Mucosa of stomach (tissue), 1 donor: ENCODE results near the gene ALK.

ENCODE experiments used
- H3K27me3 ChIP-seq: one replicate; pipeline ENCODE4 v1.7.0; 2013; ENCODE audit warnings: mild to moderate bottlenecking, low read length; ENCODE audit not compliant: control insufficient read depth, insufficient read depth
- H3K36me3 ChIP-seq: one replicate; pipeline ENCODE4 v1.7.0; 2013; ENCODE audit warnings: low read length; ENCODE audit not compliant: control insufficient read depth, insufficient read depth
- H3K4me1 ChIP-seq: one replicate; pipeline ENCODE4 v1.7.0; 2013; ENCODE audit warnings: mild to moderate bottlenecking, low read length; ENCODE audit not compliant: control insufficient read depth, insufficient read depth
- H3K4me3 ChIP-seq: one replicate; pipeline ENCODE4 v1.7.0; 2013; ENCODE audit warnings: low read length
- H3K9ac ChIP-seq: one replicate; pipeline ENCODE4 v1.7.0; 2013; ENCODE audit warnings: mild to moderate bottlenecking, low read length, moderate library complexity
- H3K9me3 ChIP-seq: one replicate; pipeline ENCODE4 v1.7.0; 2013; ENCODE audit warnings: mild to moderate bottlenecking, low read length, moderate library complexity; ENCODE audit not compliant: control insufficient read depth
- donor health status: Pancreatic carcinoma.

ALK gene

GRCh38 chr2:29233428-29233827 lies 688.0 kb downstream of the ALK start:
- no peak overlapping the region for H3K9ac ChIP-seq
- no peaks in the 10 kb centered on the region for H3K36me3 ChIP-seq
- peaks cover 7% of the 10 kb centered on the region for H3K27me3 ChIP-seq
- H3K4me1 ChIP-seq: no peaks in the 10 kb centered on the region
- no peak overlapping the region for H3K4me3 ChIP-seq
- H3K9me3 ChIP-seq: no peaks in the 10 kb centered on the region

- peaks cover 12% of the 10 kb centered on the region for H3K27me3 ChIP-seq
- no peak overlapping the region for H3K9ac ChIP-seq
- H3K9me3 ChIP-seq: no peaks in the 10 kb centered on the region
- H3K4me1 ChIP-seq: no peaks in the 10 kb centered on the region
- H3K4me3 ChIP-seq: no peak overlapping the region
- no peaks in the 10 kb centered on the region for H3K36me3 ChIP-seq
These were observed 689.3 kb downstream of the ALK start for GRCh38 chr2:29232041-29232440.

- no peaks in the 10 kb centered on the region for H3K4me1 ChIP-seq
- no peak overlapping the region for H3K9ac ChIP-seq
- no peaks in the 10 kb centered on the region for H3K36me3 ChIP-seq
- no peak overlapping the region for H3K4me3 ChIP-seq
- no peaks in the 10 kb centered on the region for H3K9me3 ChIP-seq
- H3K27me3 ChIP-seq: peaks cover 16% of the 10 kb centered on the region
These were observed 691.7 kb downstream of the ALK start for GRCh38 chr2:29229640-29230039.

- H3K9ac ChIP-seq: no peak overlapping the region
- H3K27me3 ChIP-seq: peaks cover 16% of the 10 kb centered on the region
- H3K4me3 ChIP-seq: no peak overlapping the region
These were observed 692.4 kb downstream of the ALK start for GRCh38 chr2:29228947-29229346.

GRCh38 chr2:29227935-29228675 lies 693.3 kb downstream of the ALK start:
- H3K4me1 ChIP-seq: no peaks in the 10 kb centered on the region
- H3K9ac ChIP-seq: no peak overlapping the region
- no peaks in the 10 kb centered on the region for H3K9me3 ChIP-seq
- H3K27me3 ChIP-seq: peaks cover 16% of the 10 kb centered on the region
- no peaks in the 10 kb centered on the region for H3K36me3 ChIP-seq
- no peak overlapping the region for H3K4me3 ChIP-seq

More at GRCh38 chr2:29228947-29229346, 692.4 kb downstream of the ALK start:
- H3K9me3 ChIP-seq: no peaks in the 10 kb centered on the region
- no peaks in the 10 kb centered on the region for H3K4me1 ChIP-seq
- H3K36me3 ChIP-seq: no peaks in the 10 kb centered on the region

GRCh38 chr2:29226808-29227207 lies 694.6 kb downstream of the ALK start:
- Histone ChIP-seq H3K4me3 (no peak overlapping the region), H3K27me3 (peaks cover 16% of the 10 kb centered on the region), H3K36me3 (no peaks in the 10 kb centered on the region), H3K4me1 (no peaks in the 10 kb centered on the region), H3K9ac (no peak overlapping the region), H3K9me3 (no peaks in the 10 kb centered on the region)

GRCh38 chr2:29226375-29226774 lies 695.0 kb downstream of the ALK start:
- H3K27me3 ChIP-seq: peaks cover 16% of the 10 kb centered on the region
- H3K9ac ChIP-seq: no peak overlapping the region
- no peaks in the 10 kb centered on the region for H3K4me1 ChIP-seq
- H3K36me3 ChIP-seq: no peaks in the 10 kb centered on the region
- no peaks in the 10 kb centered on the region for H3K9me3 ChIP-seq
- H3K4me3 ChIP-seq: no peak overlapping the region

- no peaks in the 10 kb centered on the region for H3K36me3 ChIP-seq
- no peaks in the 10 kb centered on the region for H3K9me3 ChIP-seq
- no peak overlapping the region for H3K9ac ChIP-seq
- H3K4me3 ChIP-seq: no peak overlapping the region
- no peaks in the 10 kb centered on the region for H3K4me1 ChIP-seq
- peaks cover 18% of the 10 kb centered on the region for H3K27me3 ChIP-seq
These were observed 695.6 kb downstream of the ALK start for GRCh38 chr2:29225814-29226213.

GRCh38 chr2:29224693-29225551 lies 696.5 kb downstream of the ALK start:
- H3K4me1 ChIP-seq: no peaks in the 10 kb centered on the region
- no peaks in the 10 kb centered on the region for H3K36me3 ChIP-seq
- H3K4me3 ChIP-seq: no peak overlapping the region
- no peak overlapping the region for H3K9ac ChIP-seq
- no peaks in the 10 kb centered on the region for H3K9me3 ChIP-seq
- H3K27me3 ChIP-seq: peaks cover 18% of the 10 kb centered on the region

GRCh38 chr2:29223851-29224692 lies 697.3 kb downstream of the ALK start:
- no peak overlapping the region for H3K4me3 ChIP-seq
- H3K27me3 ChIP-seq: peaks cover 13% of the 10 kb centered on the region
- no peaks in the 10 kb centered on the region for H3K36me3 ChIP-seq
- no peaks in the 10 kb centered on the region for H3K4me1 ChIP-seq
- H3K9me3 ChIP-seq: no peaks in the 10 kb centered on the region
- no peak overlapping the region for H3K9ac ChIP-seq

- H3K4me3 ChIP-seq: no peak overlapping the region
- H3K9me3 ChIP-seq: no peaks in the 10 kb centered on the region
- no peaks in the 10 kb centered on the region for H3K36me3 ChIP-seq
These were observed 698.1 kb downstream of the ALK start for GRCh38 chr2:29223257-29223656.

More at GRCh38 chr2:29223257-29223656, 698.1 kb downstream of the ALK start:
- Histone ChIP-seq H3K27me3 (peaks cover 11% of the 10 kb centered on the region), H3K9ac (no peak overlapping the region), H3K4me1 (no peaks in the 10 kb centered on the region)
